ENCODE results near the gene NUF2.
"Not testable (repeated sequence)": the region's sequence is repeated elsewhere in the genome, so short reads cannot be mapped to it uniquely, and the experiment has no call there.

DNA sequence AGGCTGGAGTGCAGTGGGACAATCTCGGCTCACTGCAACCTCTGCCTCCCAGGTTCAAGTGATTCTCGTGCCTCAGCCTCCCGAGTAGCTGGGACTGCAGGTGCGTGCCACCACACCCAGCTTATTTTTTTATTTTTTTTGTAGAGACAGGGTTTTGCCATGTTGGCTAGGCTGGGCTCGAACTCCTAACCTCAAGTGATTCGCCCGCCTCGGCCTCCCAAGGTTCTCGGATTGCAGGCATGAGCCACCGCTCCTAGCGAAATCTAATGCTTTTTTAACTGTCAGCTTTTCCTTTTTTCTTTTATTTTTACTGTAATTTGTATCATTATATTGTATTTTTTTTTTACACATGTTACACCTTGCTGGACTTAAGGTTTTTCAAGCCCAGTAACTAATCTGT is 36.4 kb downstream of the NUF2 start:
- TF ChIP-seq POLR2A, POLR2AphosphoS5 (IDR thresholded peaks at IDR 0.05; ENCODE audit: low read depth, low read length): not testable (repeated sequence)
